ENCODE data around the gene ANGPTL4. TPM values are rescaled to one million over a fixed set of nuclear protein-coding genes. Genes with fewer than 3 reads are reported as not detected.

Gene ANGPTL4
- total and polyA plus RNA-seq, 2 of the 13 experiments (the other 11 are each of a cell fraction or from before 2014, with no cell fraction given): 0.80 to 21.7 TPM

GRCh38 chr19:8367327-8368001, 3.5 kb downstream of the ANGPTL4 start (continued):
- TF ChIP-seq ZNF646 (CRISPR knock-in tag; IDR thresholded peaks at IDR 0.05): no peak
- TF ChIP-seq ZNF274 (CRISPR knock-in tag; IDR thresholded peaks at IDR 0.05): no peak
- TF ChIP-seq ZNF292 (CRISPR knock-in tag; IDR thresholded peaks at IDR 0.05; ENCODE audit: borderline replicate concordance, low read depth): no peak
- no peak for TF ChIP-seq KAT8 (CRISPR knock-in tag; IDR thresholded peaks at IDR 0.05)
- TF ChIP-seq GTF2F1 (IDR thresholded peaks at IDR 0.05; ENCODE audit: low read length): no peak
- no peak for TF ChIP-seq FOXA3 (CRISPR knock-in tag; IDR thresholded peaks at IDR 0.05)
- TF ChIP-seq ZKSCAN5 (CRISPR knock-in tag; IDR thresholded peaks at IDR 0.05): no peak
- TF ChIP-seq RXRA (CRISPR knock-in tag; IDR thresholded peaks at IDR 0.05): peak; percentile 86
- no peak for TF ChIP-seq TRIM24 (CRISPR knock-in tag; IDR thresholded peaks at IDR 0.05)
- peak; percentile 45; the same call in 1 of the 2 replicates for TF ChIP-seq RARA (CRISPR knock-in tag; IDR thresholded peaks at IDR 0.05)
- no peak for TF ChIP-seq CHD2 (IDR thresholded peaks at IDR 0.05; ENCODE audit: low read depth, low read length)
- no peak for TF ChIP-seq ZNF17 (CRISPR knock-in tag; IDR thresholded peaks at IDR 0.05)
- TF ChIP-seq AGO2 (optimal IDR thresholded peaks at IDR 0.05; ENCODE audit: low read depth, low read length): peak; percentile 57
- TF ChIP-seq ZNF343 (CRISPR knock-in tag; IDR thresholded peaks at IDR 0.05): no peak
- 0 out of 2 replicates have a peak, but pooled peaks have one; percentile 17 for TF ChIP-seq CEBPG (CRISPR knock-in tag; IDR thresholded peaks at IDR 0.05)
- no peak for TF ChIP-seq NR1H2 (CRISPR knock-in tag; IDR thresholded peaks at IDR 0.05; ENCODE audit: borderline replicate concordance, low read depth)
- no peak for TF ChIP-seq ZKSCAN8 (CRISPR knock-in tag; IDR thresholded peaks at IDR 0.05; ENCODE audit: borderline replicate concordance)
- TF ChIP-seq NONO (IDR thresholded peaks at IDR 0.05): no peak
- TF ChIP-seq NONO (CRISPR knock-in tag; conservative IDR thresholded peaks at IDR 0.05): no peak
- 0 out of 2 replicates have a peak, but pooled peaks have one; percentile 14 for TF ChIP-seq POLR2G (IDR thresholded peaks at IDR 0.05; ENCODE audit: low read depth, low read length)
- peak; percentile 92 for TF ChIP-seq PPARG (CRISPR knock-in tag; conservative IDR thresholded peaks at IDR 0.05)
- no peak for TF ChIP-seq TERF1 (CRISPR knock-in tag; IDR thresholded peaks at IDR 0.05)
- TF ChIP-seq ARNT2 (CRISPR knock-in tag; IDR thresholded peaks at IDR 0.05; ENCODE audit: low read depth): no peak
- no peak for TF ChIP-seq HNRNPK (IDR thresholded peaks at IDR 0.05; ENCODE audit: low read depth, low read length, poor library complexity, severe bottlenecking)
- TF ChIP-seq FOXC1 (CRISPR knock-in tag; IDR thresholded peaks at IDR 0.05; ENCODE audit: borderline replicate concordance): no peak
